Gastroesophageal sphincter (tissue), 4 donors: ENCODE results near the gene PPP1R37. TPM values are rescaled to one million over a fixed set of nuclear protein-coding genes. Genes with fewer than 3 reads are reported as not detected.

Experiments
- ATAC-seq: fragments of 150-250 bp; one replicate; pipeline ENCODE4 v1.9.1; 2016; ENCODE audit warnings: mild to moderate bottlenecking, moderate library complexity
- H3K27ac ChIP-seq, 4 donors: fragments of 200-600 bp; sonication (generic) in 3 of 4; 1 replicate in 3 of 4; 2 replicates in 1 of 4; pipeline ENCODE4 v1.5.1; 2016 to 2019
- H3K27me3 ChIP-seq: fragments of 200-600 bp; sonication (generic); one replicate; pipeline ENCODE4 v1.5.1; 2019
- H3K36me3 ChIP-seq, 2 donors: fragments of 200-600 bp; sonication (generic); one replicate each; pipeline ENCODE4 v1.5.1; 2019; ENCODE audit warnings: control low read depth in 1 of 2
- H3K4me1 ChIP-seq, 3 donors: fragments of 200-600 bp; sonication (generic); 1 replicate in 2 of 3; 2 replicates in 1 of 3; pipeline ENCODE4 v1.5.1; 2016 to 2019; ENCODE audit warnings: control low read depth in 2 of 3
- H3K4me3 ChIP-seq, 2 donors: fragments of 200-600 bp; sonication (generic); one replicate each; pipeline ENCODE4 v1.5.1; 2019; ENCODE audit warnings: mild to moderate bottlenecking in 1 of 2, moderate library complexity in 1 of 2
- H3K9me3 ChIP-seq, 3 donors: fragments of 200-600 bp; sonication (generic); one replicate each; pipeline ENCODE4 v1.5.1; 2017 to 2019; ENCODE audit warnings: control low read depth in 2 of 3
- EP300 ChIP-seq: sonication (generic); formaldehyde crosslinking; IDR thresholded peaks from one replicate; pipeline ENCODE4 v1.6.1; 2017; ENCODE audit warnings: antibody characterized with exemption, mild to moderate bottlenecking
- POLR2A ChIP-seq, 2 donors: fragments of 450-650 bp; IDR thresholded peaks; one replicate each; pipeline ENCODE4 v1.6.1; 2017; ENCODE audit warnings: antibody characterized with exemption in 2 of 2, mild to moderate bottlenecking in 2 of 2, moderate library complexity in 1 of 2
- POLR2AphosphoS5 ChIP-seq: sonication (generic); formaldehyde crosslinking; IDR thresholded peaks from one replicate; pipeline ENCODE4 v1.6.1; 2017; ENCODE audit warnings: antibody characterized with exemption
- WGBS, 2 donors: methylation state at CpG; one replicate each; pipeline ENCODE4 v1.1.5; 2018; ENCODE audit warnings: low coverage in 1 of 2; 5-methylcytosine and 5-hydroxymethylcytosine counted together
- total RNA-seq, 4 donors: library from RNA; depleted of rRNA; stranded (reverse); fragments of >200 nt; gene quantifications; one replicate each; pipeline ENCODE4 v1.1.0, GENCODE V29; 2016
- TF ChIP-seq, protein P1 (sequence below), 4 experiments: fragments of 200-600 bp in 2 of 4; fragments of 450-650 bp in 2 of 4; sonication (generic) in 1 of 4; IDR thresholded peaks; one replicate each; pipeline ENCODE4 v1.5.1; 2017 to 2019; ENCODE audit warnings: antibody characterized with exemption in 4 of 4, mild to moderate bottlenecking in 2 of 4, moderate library complexity in 2 of 4

Gene PPP1R37
- total RNA-seq, 4 donors from 2014 or later, result 22.6 to 51.4 (median 24.6) TPM

GRCh38 chr19:45156751-45157150 is 63.8 kb downstream of the PPP1R37 start:
- H3K9me3 ChIP-seq, result no peaks in the 10 kb centered on the region
- no peak overlapping the region for H3K4me3 ChIP-seq
- no peaks in the 10 kb centered on the region for H3K36me3 ChIP-seq
- 81% methylated on average over 11 of the region's 11 CpGs; no CpG with 5 or more reads in 1 of the 2 donors for WGBS, 2 donors
- TF ChIP-seq, protein P1, sequence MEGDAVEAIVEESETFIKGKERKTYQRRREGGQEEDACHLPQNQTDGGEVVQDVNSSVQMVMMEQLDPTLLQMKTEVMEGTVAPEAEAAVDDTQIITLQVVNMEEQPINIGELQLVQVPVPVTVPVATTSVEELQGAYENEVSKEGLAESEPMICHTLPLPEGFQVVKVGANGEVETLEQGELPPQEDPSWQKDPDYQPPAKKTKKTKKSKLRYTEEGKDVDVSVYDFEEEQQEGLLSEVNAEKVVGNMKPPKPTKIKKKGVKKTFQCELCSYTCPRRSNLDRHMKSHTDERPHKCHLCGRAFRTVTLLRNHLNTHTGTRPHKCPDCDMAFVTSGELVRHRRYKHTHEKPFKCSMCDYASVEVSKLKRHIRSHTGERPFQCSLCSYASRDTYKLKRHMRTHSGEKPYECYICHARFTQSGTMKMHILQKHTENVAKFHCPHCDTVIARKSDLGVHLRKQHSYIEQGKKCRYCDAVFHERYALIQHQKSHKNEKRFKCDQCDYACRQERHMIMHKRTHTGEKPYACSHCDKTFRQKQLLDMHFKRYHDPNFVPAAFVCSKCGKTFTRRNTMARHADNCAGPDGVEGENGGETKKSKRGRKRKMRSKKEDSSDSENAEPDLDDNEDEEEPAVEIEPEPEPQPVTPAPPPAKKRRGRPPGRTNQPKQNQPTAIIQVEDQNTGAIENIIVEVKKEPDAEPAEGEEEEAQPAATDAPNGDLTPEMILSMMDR (IDR thresholded peaks at IDR 0.05), result no peak
- TF ChIP-seq EP300 (no peak), POLR2AphosphoS5 (no peak), POLR2A (IDR thresholded peaks at IDR 0.05) (no peak)
- no peak overlapping the region for H3K27ac ChIP-seq
- ATAC-seq, result no peak
- H3K4me1 ChIP-seq, result peaks cover 0 to 24% (median 21%) of the 10 kb centered on the region in 3 donors
- H3K27me3 ChIP-seq, result peaks cover 97% of the 10 kb centered on the region

GRCh38 chr19:45158503-45159209 is 65.7 kb downstream of the PPP1R37 start:
- Histone ChIP-seq H3K4me1 (peaks cover 0 to 5% (median 2%) of the 10 kb centered on the region in 3 donors), H3K27me3 (peaks cover 94% of the 10 kb centered on the region), H3K36me3 (no peaks in the 10 kb centered on the region), H3K27ac (no peak overlapping the region), H3K9me3 (no peaks in the 10 kb centered on the region), H3K4me3 (no peak overlapping the region)
- TF ChIP-seq POLR2AphosphoS5 (no peak), EP300 (no peak), POLR2A (IDR thresholded peaks at IDR 0.05) (no peak)
- TF ChIP-seq, protein P1 (IDR thresholded peaks at IDR 0.05), result no peak
- ATAC-seq, result no peak
- 74 to 95% methylated on average over 4 to 8 of the region's 27 CpGs for WGBS, 2 donors

- no peaks in the 10 kb centered on the region for H3K9me3 ChIP-seq
- no peak overlapping the region for H3K27ac ChIP-seq
- no peaks in the 10 kb centered on the region for H3K36me3 ChIP-seq
- H3K4me1 ChIP-seq, result peaks cover 0 to 5% (median 0%) of the 10 kb centered on the region in 3 donors
- ATAC-seq, result no peak
- WGBS, 2 donors, result 68 to 73% methylated on average over 3 to 4 of the region's 12 CpGs
- no peak for TF ChIP-seq POLR2AphosphoS5
- TF ChIP-seq EP300, result no peak
- TF ChIP-seq, protein P1 (IDR thresholded peaks at IDR 0.05), result no peak
- no peak for TF ChIP-seq POLR2A (IDR thresholded peaks at IDR 0.05)
- H3K27me3 ChIP-seq, result peaks cover 87% of the 10 kb centered on the region
- no peak overlapping the region for H3K4me3 ChIP-seq
Measured at GRCh38 chr19:45159210-45159970, 66.4 kb downstream of the PPP1R37 start.

- Histone ChIP-seq H3K9me3 (no peaks in the 10 kb centered on the region), H3K27me3 (peaks cover 82% of the 10 kb centered on the region), H3K4me3 (no peak overlapping the region), H3K4me1 (peaks cover 0 to 11% (median 0%) of the 10 kb centered on the region in 3 donors), H3K36me3 (no peaks in the 10 kb centered on the region), H3K27ac (no peak overlapping the region)
- TF ChIP-seq POLR2A (IDR thresholded peaks at IDR 0.05), result no peak
- no peak for TF ChIP-seq EP300
- TF ChIP-seq, protein P1 (IDR thresholded peaks at IDR 0.05), result no peak
- TF ChIP-seq POLR2AphosphoS5, result no peak
- ATAC-seq, result no peak
- 80% methylated on average over 3 of the region's 10 CpGs; no CpG with 5 or more reads in 1 of the 2 donors for WGBS, 2 donors
Measured at GRCh38 chr19:45159971-45160324, 67.0 kb downstream of the PPP1R37 start.
